Measurements from ENCODE around the gene FAM222B. TPM values are rescaled to one million over a fixed set of nuclear protein-coding genes. Genes with fewer than 3 reads are reported as not detected.
A peak's percentile ranks its signal among the peaks of the same experiment; 100 is the strongest.
"Not testable (repeated sequence)": the region's sequence is repeated elsewhere in the genome, so short reads cannot be mapped to it uniquely, and the experiment has no call there.

The FAM222B gene
- total and polyA plus RNA-seq, 8 donors, result 16.5 to 25.4 (median 19.6) TPM

DNA sequence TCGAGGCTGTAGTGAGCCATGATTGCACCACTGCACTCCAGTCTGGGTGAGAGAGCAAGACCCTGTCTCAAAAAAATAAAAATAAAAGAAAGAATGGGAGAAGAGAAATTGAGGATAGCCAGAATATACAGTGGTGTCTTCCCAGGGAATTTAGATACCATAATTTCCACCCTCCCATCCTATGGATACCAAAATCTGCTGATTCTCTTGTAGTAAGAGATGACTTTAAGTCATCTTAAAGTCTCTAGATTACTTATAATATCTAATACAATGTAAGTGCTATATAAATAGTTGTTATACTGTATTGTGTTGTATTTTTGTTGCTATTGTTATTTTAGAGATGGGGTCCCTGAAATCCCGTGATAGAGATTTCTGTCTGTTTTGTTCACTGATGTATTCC, 10.7 kb upstream of the FAM222B start:
- no peaks in the 10 kb centered on the region for H3K9me3 ChIP-seq
- H3K27ac ChIP-seq, result no peak overlapping the region
- peaks cover 0 to 23% of the 10 kb centered on the region in 2 donors for H3K36me3 ChIP-seq
- peaks cover 6 to 19% of the 10 kb centered on the region in 2 donors for H3K4me1 ChIP-seq
- no peaks in the 10 kb centered on the region for H3K27me3 ChIP-seq
- intact Hi-C loops (cut with DNase I), result no loop called here
- DNase-seq (no peak), ATAC-seq (no peak)
- no peak overlapping the region for H3K4me3 ChIP-seq
- TF ChIP-seq, protein P1, sequence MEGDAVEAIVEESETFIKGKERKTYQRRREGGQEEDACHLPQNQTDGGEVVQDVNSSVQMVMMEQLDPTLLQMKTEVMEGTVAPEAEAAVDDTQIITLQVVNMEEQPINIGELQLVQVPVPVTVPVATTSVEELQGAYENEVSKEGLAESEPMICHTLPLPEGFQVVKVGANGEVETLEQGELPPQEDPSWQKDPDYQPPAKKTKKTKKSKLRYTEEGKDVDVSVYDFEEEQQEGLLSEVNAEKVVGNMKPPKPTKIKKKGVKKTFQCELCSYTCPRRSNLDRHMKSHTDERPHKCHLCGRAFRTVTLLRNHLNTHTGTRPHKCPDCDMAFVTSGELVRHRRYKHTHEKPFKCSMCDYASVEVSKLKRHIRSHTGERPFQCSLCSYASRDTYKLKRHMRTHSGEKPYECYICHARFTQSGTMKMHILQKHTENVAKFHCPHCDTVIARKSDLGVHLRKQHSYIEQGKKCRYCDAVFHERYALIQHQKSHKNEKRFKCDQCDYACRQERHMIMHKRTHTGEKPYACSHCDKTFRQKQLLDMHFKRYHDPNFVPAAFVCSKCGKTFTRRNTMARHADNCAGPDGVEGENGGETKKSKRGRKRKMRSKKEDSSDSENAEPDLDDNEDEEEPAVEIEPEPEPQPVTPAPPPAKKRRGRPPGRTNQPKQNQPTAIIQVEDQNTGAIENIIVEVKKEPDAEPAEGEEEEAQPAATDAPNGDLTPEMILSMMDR (IDR thresholded peaks at IDR 0.05), result no peak

DNA sequence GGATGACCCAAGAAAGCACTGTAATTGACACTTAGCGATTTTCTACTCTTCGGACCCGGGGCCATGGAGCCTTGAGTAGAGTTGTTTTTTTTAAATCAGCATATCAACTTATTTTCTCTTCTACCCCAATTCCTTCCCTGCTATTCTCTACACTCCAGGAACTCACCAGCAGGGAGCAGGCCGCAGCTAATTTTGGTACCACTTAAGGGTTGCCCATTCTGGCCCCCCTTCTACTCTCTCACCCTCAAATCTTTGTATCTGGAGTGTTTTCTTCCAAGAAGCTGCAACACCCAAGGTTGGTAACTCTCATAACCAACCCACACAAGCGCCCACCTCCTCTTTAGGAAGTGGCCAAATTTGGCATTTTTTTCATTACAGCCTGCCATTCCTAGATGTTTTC, 6.7 kb upstream of the FAM222B start:
- intact Hi-C loops (cut with DNase I), result loop anchor here in 1 of 2 donors (5.0 kb wide), 1 partner anchor 33 kb away; no protein-coding TSS in a partner anchor
- Histone ChIP-seq H3K4me1 (peaks cover 0 to 6% of the 10 kb centered on the region in 2 donors), H3K27ac (no peak overlapping the region), H3K9me3 (no peaks in the 10 kb centered on the region), H3K36me3 (no peaks in the 10 kb centered on the region), H3K27me3 (no peaks in the 10 kb centered on the region), H3K4me3 (no peak overlapping the region)
- DNase-seq, result no peak
- TF ChIP-seq, protein P1 (IDR thresholded peaks at IDR 0.05), result no peak
- no peak for ATAC-seq

DNA sequence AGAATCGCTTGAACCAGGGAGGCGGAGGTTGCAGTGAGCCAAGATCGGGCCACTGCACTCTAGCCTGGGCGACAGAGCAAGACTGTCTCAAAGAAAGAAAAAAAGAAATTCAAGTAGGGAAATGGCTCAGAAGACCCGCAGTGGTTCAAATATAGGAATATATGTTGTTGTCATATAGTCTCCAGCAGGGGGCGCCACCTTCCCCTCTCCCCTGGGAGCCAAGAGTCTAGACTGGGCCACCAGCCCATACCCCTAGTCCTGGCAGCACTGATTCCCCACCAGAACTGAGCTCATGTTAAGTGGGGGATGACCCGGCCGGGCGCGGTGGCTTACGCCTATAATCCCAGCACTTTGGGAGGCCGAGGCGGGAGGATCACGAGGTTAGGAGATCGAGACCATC, 6.1 kb upstream of the FAM222B start:
- not testable (repeated sequence) for H3K27ac ChIP-seq, H3K4me1 ChIP-seq, H3K27me3 ChIP-seq, H3K4me3 ChIP-seq, H3K36me3 ChIP-seq, H3K9me3 ChIP-seq
- peak; percentile 59 for ATAC-seq
- DNase-seq, result peak in 2 of 4 donors; percentile 42 to 84
- intact Hi-C loops (cut with DNase I), result loop anchor here in 1 of 2 donors (5.0 kb wide), 1 partner anchor 34 kb away; no protein-coding TSS in a partner anchor
- TF ChIP-seq, protein P1 (IDR thresholded peaks at IDR 0.05), result peak; percentile 34 to 46

DNA sequence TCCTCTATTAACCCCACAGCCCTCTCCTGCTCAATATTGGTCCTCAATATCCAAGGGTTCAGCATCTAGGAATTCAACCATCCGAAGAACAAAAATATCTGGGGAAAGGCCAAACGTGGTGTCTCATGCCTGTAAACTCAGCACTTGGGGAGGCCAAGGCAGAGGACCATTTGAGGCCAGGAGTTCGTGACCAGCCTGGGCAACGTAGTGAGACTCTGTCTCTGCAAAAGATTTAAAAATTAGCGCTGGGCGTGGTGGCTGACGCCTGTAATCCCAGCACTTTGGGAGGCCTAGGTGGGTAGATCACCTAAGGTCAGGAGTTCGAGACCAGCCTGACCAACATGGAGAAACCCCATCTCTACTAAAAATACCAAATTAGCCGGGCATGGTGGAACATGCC, 4.1 kb upstream of the FAM222B start:
- H3K4me1 ChIP-seq, DNase-seq, H3K27ac ChIP-seq, ATAC-seq, H3K27me3 ChIP-seq, H3K4me3 ChIP-seq, H3K9me3 ChIP-seq, H3K36me3 ChIP-seq: not testable (repeated sequence)
- intact Hi-C loops (cut with DNase I), result loop anchor here in 1 of 2 donors (5.0 kb wide), 1 partner anchor 36 kb away; no protein-coding TSS in a partner anchor

DNA sequence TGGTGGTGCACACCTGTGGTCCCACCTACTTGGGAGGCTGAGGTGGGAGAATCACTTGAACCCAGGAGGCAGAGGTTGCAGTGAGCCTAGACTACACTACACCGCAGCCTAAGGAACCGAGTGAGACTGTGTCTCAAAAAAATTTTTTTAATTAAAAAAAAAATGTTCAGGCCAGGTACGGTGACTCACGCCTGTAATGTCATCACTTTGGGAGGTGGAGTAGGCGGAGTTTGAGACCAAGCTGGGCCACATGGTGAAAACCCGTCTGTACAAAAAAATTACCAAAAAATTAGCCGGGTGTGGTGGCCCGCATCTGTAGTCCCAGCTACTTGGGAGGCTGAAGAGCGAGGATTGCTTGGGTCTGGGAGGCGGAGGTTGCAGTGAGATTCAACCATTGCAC, 3.6 kb upstream of the FAM222B start:
- TF ChIP-seq, protein P1 (IDR thresholded peaks at IDR 0.05), result no peak
- H3K4me1 ChIP-seq, result peaks cover 0 to 13% of the 10 kb centered on the region in 2 donors
- no peak overlapping the region for H3K27ac ChIP-seq
- H3K27me3 ChIP-seq, result no peaks in the 10 kb centered on the region
- no peaks in the 10 kb centered on the region for H3K36me3 ChIP-seq
- ATAC-seq (no peak), DNase-seq (no peak)
- intact Hi-C loops (cut with DNase I), result loop anchor here in 1 of 2 donors (5.0 kb wide), 1 partner anchor 36 kb away; no protein-coding TSS in a partner anchor
- no peaks in the 10 kb centered on the region for H3K9me3 ChIP-seq
- H3K4me3 ChIP-seq, result no peak overlapping the region

DNA sequence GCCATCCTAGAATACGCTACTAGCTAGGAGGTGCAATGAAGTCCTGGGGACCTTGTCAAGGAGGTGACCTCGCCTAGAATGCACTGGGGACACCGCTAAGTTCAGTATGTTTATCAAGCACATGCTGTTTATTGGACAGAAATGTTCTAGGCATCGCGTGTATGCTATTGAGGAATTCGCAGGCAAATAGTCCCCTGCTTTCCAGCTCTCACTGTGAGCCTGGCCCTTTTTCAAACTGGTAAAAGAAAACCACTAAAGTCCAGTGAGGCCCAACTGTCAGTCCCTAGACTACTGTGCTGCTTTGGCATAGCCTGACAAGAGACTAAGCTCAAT, 1.2 kb upstream of the FAM222B start:
- Histone ChIP-seq H3K9me3 (no peaks in the 10 kb centered on the region), H3K4me1 (peaks cover 0 to 25% of the 10 kb centered on the region in 2 donors), H3K4me3 (no peak overlapping the region), H3K36me3 (no peaks in the 10 kb centered on the region), H3K27me3 (no peaks in the 10 kb centered on the region), H3K27ac (no peak overlapping the region)
- DNase-seq, result no peak
- no peak for ATAC-seq
- TF ChIP-seq, protein P1 (IDR thresholded peaks at IDR 0.05), result no peak
- intact Hi-C loops (cut with DNase I), result no loop called here
